Spleen (tissue), 7 donors: Measurements from ENCODE around the gene ADAMTS14.
"Not testable (repeated sequence)": the region's sequence is repeated elsewhere in the genome, so short reads cannot be mapped to it uniquely, and the experiment has no call there.

Experiments used
- CTCF ChIP-seq, 11 experiments: fragments of 200-600 bp in 7 of 11; fragments of 450-650 bp in 4 of 11; sonication (generic) in 4 of 11; IDR thresholded peaks in 8 of 11; conservative IDR thresholded peaks in 3 of 11; 1 replicate in 7 of 11; 2 replicates in 4 of 11; pipeline versions ENCODE4 v1.4.0 to v1.8.0; 2016 to 2021; ENCODE audit warnings: antibody characterized with exemption in 11 of 11, inconsistent platforms in 4 of 11, mild to moderate bottlenecking in 1 of 11
- POLR2A ChIP-seq, 3 donors: fragments of 450-650 bp; IDR thresholded peaks; one replicate each; pipeline ENCODE4 v1.5.1; 2017; ENCODE audit warnings: antibody characterized with exemption in 3 of 3, mild to moderate bottlenecking in 1 of 3
- donor health status: DM: no; HTN: no; CAD: no; lungs with moderate emphysema.
- donor health status: DM: no; HTN: no; CAD: no.
- donor health status: DM: no; HTN: no; CAD: no.

GRCh38 chr10:70639640-70640383 lies 32.5 kb upstream of the ADAMTS14 start:
- TF ChIP-seq CTCF (IDR thresholded peaks at IDR 0.05 in 8 of 11, conservative IDR thresholded peaks at IDR 0.05 in 3 of 11); POLR2A (IDR thresholded peaks at IDR 0.05): not testable (repeated sequence)
